Fibroblast of skin of right quadriceps (primary cell): ENCODE results near the gene GSG1L.
A peak's percentile ranks its signal among the peaks of the same experiment; 100 is the strongest.

Source experiments
- DNase-seq: peaks from one replicate; pipeline ENCODE4 v3.0.0-alpha.2; 2013

GSG1L gene

GRCh38 chr16:28062261-28062846 lies 1.2 kb downstream of the GSG1L start:
- DNase-seq = no peak

GRCh38 chr16:28061352-28062101 lies 2.0 kb downstream of the GSG1L start:
- DNase-seq = no peak

- DNase-seq = no peak
These were observed 3.5 kb downstream of the GSG1L start for GRCh38 chr16:28059841-28060575.

GRCh38 chr16:28058839-28059589 lies 4.5 kb downstream of the GSG1L start:
- DNase-seq = no peak

- DNase-seq = no peak
These were observed 5.6 kb downstream of the GSG1L start for GRCh38 chr16:28057949-28058348.

- DNase-seq = no peak
These were observed 10.1 kb downstream of the GSG1L start for GRCh38 chr16:28053461-28053860.

- DNase-seq = no peak
These were observed 11.0 kb downstream of the GSG1L start for GRCh38 chr16:28052274-28053128.

- DNase-seq = no peak
These were observed 12.0 kb downstream of the GSG1L start for GRCh38 chr16:28051486-28051885.

GRCh38 chr16:28042811-28043210 lies 20.7 kb downstream of the GSG1L start:
- DNase-seq = peak; percentile 17

- no peak for DNase-seq
These were observed 21.9 kb downstream of the GSG1L start for GRCh38 chr16:28041615-28042014.

- DNase-seq = no peak
These were observed 23.5 kb downstream of the GSG1L start for GRCh38 chr16:28040039-28040438.

GRCh38 chr16:28039493-28039892 lies 24.0 kb downstream of the GSG1L start:
- no peak for DNase-seq

- no peak for DNase-seq
These were observed 25.1 kb downstream of the GSG1L start for GRCh38 chr16:28038409-28038808.

- DNase-seq = no peak
These were observed 27.6 kb downstream of the GSG1L start for GRCh38 chr16:28035866-28036393.

GRCh38 chr16:28033870-28034269 lies 29.6 kb downstream of the GSG1L start:
- no peak for DNase-seq

- no peak for DNase-seq
These were observed 34.0 kb downstream of the GSG1L start for GRCh38 chr16:28029387-28030002.

GRCh38 chr16:28027055-28027454 lies 36.5 kb downstream of the GSG1L start:
- DNase-seq = no peak

- no peak for DNase-seq
These were observed 37.9 kb downstream of the GSG1L start for GRCh38 chr16:28025631-28026030.

GRCh38 chr16:28019218-28019617 lies 44.3 kb downstream of the GSG1L start:
- DNase-seq = no peak

GRCh38 chr16:28014851-28015250 lies 48.7 kb downstream of the GSG1L start:
- DNase-seq = no peak

- no peak for DNase-seq
These were observed 49.6 kb downstream of the GSG1L start for GRCh38 chr16:28013878-28014277.

GRCh38 chr16:28013392-28013791 lies 50.1 kb downstream of the GSG1L start:
- no peak for DNase-seq
